ENCODE data around the gene CACNA2D1.
"Not testable (repeated sequence)": the region's sequence is repeated elsewhere in the genome, so short reads cannot be mapped to it uniquely, and the experiment has no call there.

Gene CACNA2D1

DNA sequence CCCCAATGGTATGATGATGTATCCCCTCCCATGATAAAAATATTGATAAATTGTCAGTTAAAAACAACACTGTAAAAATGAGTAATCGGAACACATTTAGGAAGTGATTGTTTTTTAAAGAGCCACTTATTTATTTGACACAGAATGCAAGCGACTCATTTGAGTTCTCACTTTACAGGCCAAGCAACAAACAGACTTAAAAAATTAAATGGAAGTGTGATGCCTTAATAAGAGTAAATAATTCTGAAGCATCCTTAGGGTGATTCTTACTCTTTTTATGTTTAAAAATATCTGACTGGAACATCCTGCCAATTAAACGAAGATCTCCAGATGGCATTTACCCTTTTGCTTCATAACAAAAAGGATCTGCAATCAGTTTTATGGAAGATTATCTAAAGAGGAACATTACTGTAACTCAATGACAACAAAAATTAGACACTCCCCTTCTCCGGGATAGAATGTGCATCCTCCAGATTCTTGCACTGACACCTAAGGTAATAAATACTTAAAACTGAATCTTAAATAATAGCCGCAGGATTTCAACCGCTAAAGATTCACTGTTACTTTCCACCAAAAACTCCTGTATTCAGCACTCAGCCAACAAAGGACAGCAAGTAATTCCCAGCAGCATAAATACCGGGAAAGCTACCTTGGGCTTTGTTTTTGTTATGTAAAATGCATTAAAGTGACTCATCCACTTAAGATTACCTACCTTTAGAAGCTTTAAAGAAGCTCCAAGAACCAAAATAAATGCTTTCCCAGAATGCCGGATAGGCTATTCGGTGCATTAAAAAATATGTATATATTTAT, 1.7 kb downstream of the CACNA2D1 start:
- DNase-seq (ENCODE audit: extremely low spot score) = peak; percentile 8
- ChIA-PET POLR2A (no interaction called here), CTCF (interaction anchor here (1.0 kb wide), 1 partner anchor 43 kb away, joined by 3 read pairs; no protein-coding TSS in a partner anchor)
- TF ChIP-seq TARDBP (IDR thresholded peaks at IDR 0.05) (no peak), FOXM1 (IDR thresholded peaks at IDR 0.05; ENCODE audit: borderline replicate concordance) (no peak), CTBP1 (IDR thresholded peaks at IDR 0.05; ENCODE audit: borderline replicate concordance) (no peak), FOXA1 (IDR thresholded peaks at IDR 0.05) (no peak), BHLHE40 (IDR thresholded peaks at IDR 0.05; ENCODE audit: borderline replicate concordance) (no peak), SP1 (IDR thresholded peaks at IDR 0.05) (no peak), L3MBTL2 (conservative IDR thresholded peaks at IDR 0.05) (no peak), HDGF (IDR thresholded peaks at IDR 0.05; ENCODE audit: borderline replicate concordance) (no peak), SUZ12 (IDR thresholded peaks at IDR 0.05) (no peak), ELF4 (IDR thresholded peaks at IDR 0.05) (no peak), ZNF384 (IDR thresholded peaks at IDR 0.05) (no peak), LEF1 (IDR thresholded peaks at IDR 0.05; ENCODE audit: borderline replicate concordance) (no peak), FOXK2 (IDR thresholded peaks at IDR 0.05) (no peak), ARNT (IDR thresholded peaks at IDR 0.05) (no peak), NFRKB (IDR thresholded peaks at IDR 0.05) (no peak)
- TF ChIP-seq, protein P1, sequence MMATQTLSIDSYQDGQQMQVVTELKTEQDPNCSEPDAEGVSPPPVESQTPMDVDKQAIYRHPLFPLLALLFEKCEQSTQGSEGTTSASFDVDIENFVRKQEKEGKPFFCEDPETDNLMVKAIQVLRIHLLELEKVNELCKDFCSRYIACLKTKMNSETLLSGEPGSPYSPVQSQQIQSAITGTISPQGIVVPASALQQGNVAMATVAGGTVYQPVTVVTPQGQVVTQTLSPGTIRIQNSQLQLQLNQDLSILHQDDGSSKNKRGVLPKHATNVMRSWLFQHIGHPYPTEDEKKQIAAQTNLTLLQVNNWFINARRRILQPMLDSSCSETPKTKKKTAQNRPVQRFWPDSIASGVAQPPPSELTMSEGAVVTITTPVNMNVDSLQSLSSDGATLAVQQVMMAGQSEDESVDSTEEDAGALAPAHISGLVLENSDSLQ (IDR thresholded peaks at IDR 0.05) = no peak

DNA sequence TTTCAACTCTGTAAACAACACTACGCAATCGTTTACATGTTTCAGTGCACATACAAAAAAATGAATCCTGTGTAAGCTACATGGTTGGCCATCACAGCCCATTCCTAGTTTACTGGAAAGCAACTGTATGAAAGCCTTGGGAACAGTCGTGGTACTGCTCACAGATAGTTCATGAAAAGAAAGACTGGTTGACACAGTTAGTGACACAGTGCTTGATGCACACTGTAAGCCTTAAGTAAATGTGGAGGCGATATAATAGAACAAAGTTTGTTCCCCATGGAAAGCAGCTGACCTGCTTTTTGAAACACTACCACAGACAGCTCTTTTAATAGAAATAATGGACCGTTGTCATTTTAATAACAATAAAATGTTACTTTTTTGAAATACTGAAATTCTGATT, 5.1 kb downstream of the CACNA2D1 start:
- CTCF ChIA-PET = interaction anchor here (0.5 kb wide), 1 partner anchor 191 kb away, joined by 3 read pairs; no protein-coding TSS in a partner anchor
- no peak for DNase-seq (ENCODE audit: extremely low spot score)
- POLR2A ChIA-PET = no interaction called here
- TF ChIP-seq TARDBP (IDR thresholded peaks at IDR 0.05) (no peak), FOXA1 (IDR thresholded peaks at IDR 0.05) (no peak), NFRKB (IDR thresholded peaks at IDR 0.05) (no peak), FOXM1 (IDR thresholded peaks at IDR 0.05; ENCODE audit: borderline replicate concordance) (no peak), LEF1 (IDR thresholded peaks at IDR 0.05; ENCODE audit: borderline replicate concordance) (no peak), L3MBTL2 (conservative IDR thresholded peaks at IDR 0.05) (no peak), CTBP1 (IDR thresholded peaks at IDR 0.05; ENCODE audit: borderline replicate concordance) (no peak), SUZ12 (IDR thresholded peaks at IDR 0.05) (no peak), ELF4 (IDR thresholded peaks at IDR 0.05) (no peak), HDGF (IDR thresholded peaks at IDR 0.05; ENCODE audit: borderline replicate concordance) (no peak), BHLHE40 (IDR thresholded peaks at IDR 0.05; ENCODE audit: borderline replicate concordance) (no peak), SP1 (IDR thresholded peaks at IDR 0.05) (no peak)
- TF ChIP-seq, protein P1 (IDR thresholded peaks at IDR 0.05) = no peak

DNA sequence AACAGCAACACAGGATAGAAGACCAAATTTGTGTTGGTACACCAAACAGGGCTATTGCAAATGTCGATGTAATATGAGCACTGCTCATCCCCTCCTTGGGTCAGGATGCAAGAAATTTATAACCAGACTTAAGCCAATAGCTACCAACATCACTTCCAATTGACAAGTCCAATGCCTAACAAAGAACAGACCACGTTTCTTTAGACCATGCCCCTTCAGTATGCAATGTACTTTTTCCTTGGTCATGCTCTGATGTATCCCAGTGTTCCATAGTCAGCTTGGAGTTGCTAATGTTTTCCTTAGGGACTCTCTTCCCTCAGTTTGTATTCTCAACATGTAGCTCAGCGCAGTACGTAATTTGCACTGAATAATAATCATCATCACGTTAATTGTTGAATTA, 7.8 kb downstream of the CACNA2D1 start:
- CTCF ChIA-PET = no interaction called here
- POLR2A ChIA-PET = no interaction called here

DNA sequence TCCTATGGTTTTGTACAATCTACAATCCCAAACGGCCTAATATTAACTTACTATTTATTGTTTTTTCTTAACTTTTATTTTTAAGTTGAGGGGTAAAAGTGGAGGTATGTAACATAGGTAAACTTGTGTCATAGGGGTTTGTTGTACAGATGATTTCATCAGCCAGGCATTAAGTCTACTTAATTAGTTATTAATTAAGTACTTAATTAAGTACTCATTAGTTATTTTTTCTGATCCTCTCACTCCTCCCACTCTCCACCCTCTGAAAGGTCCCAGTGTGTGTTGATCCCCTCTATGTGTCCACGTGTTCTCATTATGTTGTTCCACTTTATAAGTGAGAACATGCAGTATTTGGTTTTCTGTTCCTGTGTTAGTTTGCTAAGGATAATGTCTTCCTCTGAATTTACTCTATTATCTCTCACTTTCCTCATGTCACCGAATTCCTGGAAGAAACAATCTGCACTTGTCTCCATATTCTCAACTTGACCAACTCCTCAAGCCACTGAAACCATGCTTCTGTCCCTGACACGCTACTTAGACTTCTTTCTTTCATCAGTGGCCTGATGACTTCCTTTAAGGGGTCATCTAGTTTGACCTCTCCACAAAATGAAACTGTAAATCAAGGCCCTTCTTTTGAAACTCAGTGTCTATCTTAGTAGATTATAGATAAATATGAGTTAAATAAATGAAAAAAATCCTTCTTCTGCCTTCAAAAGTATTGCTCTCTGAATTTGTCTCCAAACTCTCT, 9.1 kb downstream of the CACNA2D1 start:
- TF ChIP-seq SUZ12 (IDR thresholded peaks at IDR 0.05) (no peak), FOXA1 (IDR thresholded peaks at IDR 0.05) (no peak), ELF4 (IDR thresholded peaks at IDR 0.05) (no peak), BHLHE40 (IDR thresholded peaks at IDR 0.05; ENCODE audit: borderline replicate concordance) (no peak), LEF1 (IDR thresholded peaks at IDR 0.05; ENCODE audit: borderline replicate concordance) (no peak), TARDBP (IDR thresholded peaks at IDR 0.05) (no peak)
- TF ChIP-seq, protein P1 (IDR thresholded peaks at IDR 0.05) = no peak
- ChIA-PET POLR2A (no interaction called here), CTCF (no interaction called here)
- DNase-seq (ENCODE audit: extremely low spot score) = no peak

More for the DNA sequence above, 7.8 kb downstream of the CACNA2D1 start:
- TF ChIP-seq FOXK2 (IDR thresholded peaks at IDR 0.05) (no peak), ZNF384 (IDR thresholded peaks at IDR 0.05) (no peak), HDGF (IDR thresholded peaks at IDR 0.05; ENCODE audit: borderline replicate concordance) (no peak), ELF4 (IDR thresholded peaks at IDR 0.05) (no peak), FOXM1 (IDR thresholded peaks at IDR 0.05; ENCODE audit: borderline replicate concordance) (no peak), SUZ12 (IDR thresholded peaks at IDR 0.05) (no peak), NFRKB (IDR thresholded peaks at IDR 0.05) (no peak), CTBP1 (IDR thresholded peaks at IDR 0.05; ENCODE audit: borderline replicate concordance) (no peak), LEF1 (IDR thresholded peaks at IDR 0.05; ENCODE audit: borderline replicate concordance) (no peak), TARDBP (IDR thresholded peaks at IDR 0.05) (no peak), BHLHE40 (IDR thresholded peaks at IDR 0.05; ENCODE audit: borderline replicate concordance) (no peak), ARNT (IDR thresholded peaks at IDR 0.05) (no peak), SP1 (IDR thresholded peaks at IDR 0.05) (no peak), L3MBTL2 (conservative IDR thresholded peaks at IDR 0.05) (no peak), FOXA1 (IDR thresholded peaks at IDR 0.05) (no peak)
- TF ChIP-seq, protein P1 (IDR thresholded peaks at IDR 0.05) = no peak
- no peak for DNase-seq (ENCODE audit: extremely low spot score)

DNA sequence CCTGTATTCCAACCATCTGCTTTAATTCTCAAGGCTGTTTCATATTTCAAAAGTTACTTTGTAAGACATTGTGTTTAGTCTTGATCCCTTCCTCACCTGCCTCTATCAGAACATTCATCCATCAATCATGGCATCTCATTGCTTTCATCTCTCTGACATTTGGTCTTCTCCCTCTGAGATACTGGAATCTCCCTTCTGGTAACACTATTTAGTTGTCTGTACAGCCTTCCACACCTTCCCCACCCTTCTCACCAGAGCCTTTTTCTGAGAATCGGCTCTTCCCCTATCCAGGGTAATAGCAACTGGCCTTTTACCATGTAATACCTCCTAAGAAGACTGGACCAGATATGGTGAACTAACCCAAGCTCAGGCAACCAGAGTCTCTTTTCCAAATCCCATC, 10.1 kb downstream of the CACNA2D1 start:
- TF ChIP-seq, protein P1 (IDR thresholded peaks at IDR 0.05) = no peak
- no peak for TF ChIP-seq LEF1 (IDR thresholded peaks at IDR 0.05; ENCODE audit: borderline replicate concordance)
- TF ChIP-seq BHLHE40 (IDR thresholded peaks at IDR 0.05; ENCODE audit: borderline replicate concordance) = no peak
- TF ChIP-seq NFRKB (IDR thresholded peaks at IDR 0.05) = no peak
- TF ChIP-seq SUZ12 (IDR thresholded peaks at IDR 0.05) = no peak
- no peak for TF ChIP-seq TARDBP (IDR thresholded peaks at IDR 0.05)
- TF ChIP-seq FOXK2 (IDR thresholded peaks at IDR 0.05) = no peak
- TF ChIP-seq HDGF (IDR thresholded peaks at IDR 0.05; ENCODE audit: borderline replicate concordance) = no peak
- no peak for TF ChIP-seq SP1 (IDR thresholded peaks at IDR 0.05)
- no peak for TF ChIP-seq CTBP1 (IDR thresholded peaks at IDR 0.05; ENCODE audit: borderline replicate concordance)
- no peak for TF ChIP-seq L3MBTL2 (conservative IDR thresholded peaks at IDR 0.05)
- TF ChIP-seq ELF4 (IDR thresholded peaks at IDR 0.05) = no peak
- no peak for TF ChIP-seq ARNT (IDR thresholded peaks at IDR 0.05)
- POLR2A ChIA-PET = no interaction called here
- DNase-seq (ENCODE audit: extremely low spot score) = no peak
- CTCF ChIA-PET = no interaction called here

DNA sequence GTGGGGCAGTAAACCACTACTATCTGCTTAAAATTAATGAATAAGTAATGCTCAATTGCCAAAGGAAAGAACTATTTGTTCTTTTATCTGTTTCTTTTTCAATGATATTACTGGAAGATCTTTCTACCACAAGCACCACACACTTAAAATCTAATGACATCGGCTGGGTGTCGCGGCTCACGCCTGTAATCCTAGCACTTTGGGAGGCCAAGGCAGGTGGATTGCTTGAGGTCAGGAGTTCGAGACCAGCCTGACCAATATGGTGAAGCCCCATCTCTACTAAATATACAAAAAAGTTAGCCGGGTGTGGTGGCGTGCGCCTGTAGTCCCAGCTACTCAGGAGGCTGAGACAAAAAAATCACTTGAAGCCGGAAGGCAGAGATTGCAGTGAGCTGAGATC, 10.8 kb downstream of the CACNA2D1 start:
- CTCF ChIA-PET, POLR2A ChIA-PET: not testable (repeated sequence)

More for the DNA sequence above, 10.8 kb downstream of the CACNA2D1 start:
- not testable (repeated sequence) for DNase-seq (ENCODE audit: extremely low spot score)
